ENCODE data around the gene NABP1.

- no peak for TF ChIP-seq CTCF (IDR thresholded peaks at IDR 0.05; ENCODE audit: borderline replicate concordance, extremely low read depth, low read length, poor library complexity, severe bottlenecking)
- TF ChIP-seq EZH2 (IDR thresholded peaks at IDR 0.05; ENCODE audit: borderline replicate concordance, low read depth, low read length, severe bottlenecking), result no peak
These were observed 14.0 kb downstream of the NABP1 start for GRCh38 chr2:191691898-191692297.
